HL-60 (cell line): ENCODE measurements around the gene FADS6.

Source experiments
- DNase-seq, 2 experiments: peaks; one replicate each; pipeline ENCODE4 v3.0.0-alpha.2; 2010 to 2020; ENCODE audit warnings: low read depth in 1 of 2, low spot score in 1 of 2
- H3K27ac ChIP-seq: fragments of 250-450 bp; sonication (Bioruptor Pico); replicated peaks from 2 replicates; pipeline ENCODE4 v1.5.1; 2020; ENCODE audit warnings: mild to moderate bottlenecking, moderate library complexity
- H3K27me3 ChIP-seq: fragments of 250-450 bp; sonication (Bioruptor Pico); 2 replicates; pipeline ENCODE4 v1.5.1; 2021; ENCODE audit warnings: mild to moderate bottlenecking, moderate library complexity; ENCODE audit not compliant: insufficient read depth, poor library complexity, severe bottlenecking
- H3K4me3 ChIP-seq: replicated peaks from 2 replicates; pipeline ENCODE4 v1.5.1; 2011; ENCODE audit warnings: mild to moderate bottlenecking, control low read depth, low read length; ENCODE audit not compliant: insufficient read depth
- CTCF ChIP-seq: IDR thresholded peaks from one replicate; pipeline ENCODE4 v1.5.1; 2011; ENCODE audit warnings: low read length, control low read depth, inconsistent platforms; ENCODE audit not compliant: insufficient read depth
- GABPA ChIP-seq: IDR thresholded peaks from 2 replicates; pipeline ENCODE4 v1.6.1; 2012; ENCODE audit warnings: low read depth
- POLR2AphosphoS5 ChIP-seq: IDR thresholded peaks from 2 replicates; pipeline ENCODE4 v1.6.1; 2012; ENCODE audit warnings: low read depth
- REST ChIP-seq: IDR thresholded peaks from 2 replicates; pipeline ENCODE4 v1.6.1; 2012; ENCODE audit warnings: low read depth; ENCODE audit not compliant: insufficient replicate concordance
- SPI1 ChIP-seq: IDR thresholded peaks from 2 replicates; pipeline ENCODE4 v1.6.1; 2012; ENCODE audit warnings: low read depth, mild to moderate bottlenecking, borderline replicate concordance

The FADS6 gene

GRCh38 chr17:74856112-74856511, 37.3 kb downstream of the FADS6 start:
- no peak for TF ChIP-seq CTCF
- no peak for TF ChIP-seq REST
- no peak for TF ChIP-seq SPI1
- TF ChIP-seq GABPA: no peak
- no peak for TF ChIP-seq POLR2AphosphoS5
- H3K27me3 ChIP-seq: peaks cover 71% of the 10 kb centered on the region
- H3K4me3 ChIP-seq: no peak overlapping the region
- no peak overlapping the region for H3K27ac ChIP-seq
- no peak for DNase-seq

DNA sequence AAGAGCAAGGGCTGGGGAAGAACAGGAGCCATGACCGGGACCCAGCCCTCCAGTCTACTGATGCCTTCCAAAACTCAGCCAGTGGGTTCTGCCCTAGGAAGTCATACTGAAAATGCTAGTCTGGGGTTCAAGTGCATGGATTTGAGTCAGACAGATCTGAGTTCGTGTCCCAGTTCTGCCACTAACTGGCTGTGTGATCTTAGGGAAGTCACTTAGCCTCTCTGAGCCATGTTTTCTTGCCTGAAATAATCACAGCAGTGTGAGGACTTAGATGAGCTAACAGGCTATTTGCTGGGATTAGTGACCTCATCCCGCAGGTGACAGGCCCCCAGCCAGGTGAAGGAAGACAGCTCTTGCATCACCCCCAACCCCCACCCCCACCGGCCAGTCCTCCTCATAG, 38.1 kb downstream of the FADS6 start:
- no peak for DNase-seq
- Histone ChIP-seq H3K27ac (no peak overlapping the region), H3K27me3 (peaks cover 65% of the 10 kb centered on the region), H3K4me3 (no peak overlapping the region)
- TF ChIP-seq SPI1: no peak
- no peak for TF ChIP-seq REST
- no peak for TF ChIP-seq POLR2AphosphoS5
- no peak for TF ChIP-seq GABPA
- TF ChIP-seq CTCF: no peak

GRCh38 chr17:74854792-74855191, 38.6 kb downstream of the FADS6 start:
- TF ChIP-seq GABPA (no peak), CTCF (no peak), REST (no peak), SPI1 (no peak), POLR2AphosphoS5 (no peak)
- H3K27me3 ChIP-seq: peaks cover 60% of the 10 kb centered on the region
- no peak for DNase-seq
- no peak overlapping the region for H3K4me3 ChIP-seq
- no peak overlapping the region for H3K27ac ChIP-seq
